ENCODE measurements around the gene KCNQ2.

Gene KCNQ2

DNA sequence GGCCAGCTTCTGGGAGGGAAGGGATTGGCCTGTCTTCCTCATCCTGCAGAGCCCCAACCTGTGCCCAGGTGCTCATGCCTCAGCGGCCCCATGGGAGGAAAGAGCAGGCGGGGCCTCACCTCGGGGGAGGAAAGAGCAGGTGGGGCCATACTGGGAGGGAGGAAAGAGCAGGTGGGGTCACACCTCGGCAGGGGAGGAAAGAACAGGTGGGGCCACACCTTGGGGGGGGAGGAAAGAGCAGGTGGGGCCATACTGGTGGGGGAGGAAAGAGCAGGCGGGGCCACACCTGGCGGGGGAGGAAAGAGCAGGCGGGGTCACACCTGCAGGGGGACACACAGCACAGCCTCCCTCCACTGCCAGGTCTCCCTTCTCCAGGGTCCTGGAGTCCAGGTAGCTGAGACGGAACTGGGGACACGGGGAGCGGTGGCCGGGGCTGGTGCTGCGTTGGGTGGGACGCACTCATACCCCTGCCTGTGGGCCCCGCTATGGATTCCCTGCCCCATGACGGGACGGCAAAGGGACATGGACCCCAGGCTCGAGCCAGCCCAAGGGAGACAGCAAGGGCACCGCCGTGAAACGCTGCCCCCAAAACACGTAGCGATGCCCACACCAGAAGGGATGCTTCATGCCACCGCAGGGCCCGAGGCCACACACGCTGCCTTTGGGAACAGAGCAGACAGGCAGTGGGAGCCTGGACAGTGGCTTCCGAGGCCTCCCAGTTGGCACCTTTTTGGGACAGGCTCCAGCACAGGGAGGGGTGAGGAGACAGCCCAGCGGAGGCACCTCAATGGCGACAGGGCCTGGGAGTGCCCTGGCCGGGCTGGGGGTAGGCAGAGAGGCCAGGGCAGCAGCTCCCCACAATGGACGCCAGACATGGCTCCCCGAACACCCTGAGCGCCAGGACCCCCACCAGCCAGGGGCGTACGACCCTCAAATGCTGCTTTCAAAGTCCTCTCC lies 68.0 kb downstream of the KCNQ2 start:
- no peak for DNase-seq (ENCODE audit: low read depth in 1 of 2, low spot score in 1 of 2)

DNA sequence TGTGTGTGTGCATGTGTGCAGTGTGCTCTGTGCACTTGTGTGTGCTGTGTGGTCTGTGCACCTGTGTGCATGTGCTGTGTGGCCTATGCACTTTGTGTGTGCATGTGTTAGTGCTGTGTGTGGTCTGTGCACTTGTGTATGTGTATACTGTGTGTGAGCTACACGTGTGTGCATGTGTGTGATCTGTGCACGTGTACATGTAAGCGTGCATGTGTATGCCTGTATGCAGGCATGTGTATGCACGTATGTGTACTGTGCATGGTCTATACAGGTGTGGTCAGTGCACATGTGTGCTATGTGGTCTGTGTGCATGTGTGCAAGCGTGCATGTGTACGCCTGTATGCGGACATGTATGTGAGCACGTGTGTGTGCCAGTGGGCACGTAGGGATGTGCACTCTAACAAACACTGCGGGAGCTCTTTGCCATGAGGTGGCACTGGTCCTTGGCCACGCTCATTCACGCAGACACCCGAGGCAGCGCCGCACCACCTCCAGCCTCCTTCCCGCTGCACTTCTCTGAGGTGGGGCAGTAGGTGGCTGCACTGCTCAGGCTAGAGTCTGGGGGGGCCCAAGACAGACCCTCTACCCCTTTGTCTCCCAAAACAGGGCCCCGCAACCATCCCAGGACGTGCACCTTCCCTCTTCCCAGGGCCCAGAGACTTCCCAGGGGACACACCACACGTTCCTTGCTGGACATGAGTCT lies 68.9 kb downstream of the KCNQ2 start:
- DNase-seq (ENCODE audit: low read depth in 1 of 2, low spot score in 1 of 2), result no peak

DNA sequence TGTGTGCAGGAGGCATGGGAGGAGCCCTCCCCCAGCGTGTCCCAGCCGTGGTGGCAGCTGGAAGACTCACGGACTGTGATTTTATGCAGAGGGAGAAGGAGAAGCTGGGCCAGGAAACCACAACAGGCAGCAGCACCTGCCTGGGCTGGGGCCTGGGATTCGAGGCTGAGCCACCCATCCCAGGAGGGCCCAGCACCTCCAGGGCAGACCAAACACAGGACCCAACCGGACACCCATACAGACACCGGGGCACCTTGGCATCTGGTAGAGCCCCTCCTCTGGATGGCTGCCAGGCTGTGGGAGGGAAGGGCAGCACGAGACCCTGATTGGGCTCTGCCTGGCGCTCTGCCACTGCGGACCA lies 69.6 kb downstream of the KCNQ2 start:
- no peak for DNase-seq (ENCODE audit: low read depth in 1 of 2, low spot score in 1 of 2)

GRCh38 chr20:63402181-63402859 lies 70.1 kb downstream of the KCNQ2 start:
- DNase-seq (ENCODE audit: low read depth in 1 of 2, low spot score in 1 of 2), result no peak

- DNase-seq (ENCODE audit: low read depth in 1 of 2, low spot score in 1 of 2), result no peak
These were observed 70.9 kb downstream of the KCNQ2 start for GRCh38 chr20:63401384-63402110.

DNA sequence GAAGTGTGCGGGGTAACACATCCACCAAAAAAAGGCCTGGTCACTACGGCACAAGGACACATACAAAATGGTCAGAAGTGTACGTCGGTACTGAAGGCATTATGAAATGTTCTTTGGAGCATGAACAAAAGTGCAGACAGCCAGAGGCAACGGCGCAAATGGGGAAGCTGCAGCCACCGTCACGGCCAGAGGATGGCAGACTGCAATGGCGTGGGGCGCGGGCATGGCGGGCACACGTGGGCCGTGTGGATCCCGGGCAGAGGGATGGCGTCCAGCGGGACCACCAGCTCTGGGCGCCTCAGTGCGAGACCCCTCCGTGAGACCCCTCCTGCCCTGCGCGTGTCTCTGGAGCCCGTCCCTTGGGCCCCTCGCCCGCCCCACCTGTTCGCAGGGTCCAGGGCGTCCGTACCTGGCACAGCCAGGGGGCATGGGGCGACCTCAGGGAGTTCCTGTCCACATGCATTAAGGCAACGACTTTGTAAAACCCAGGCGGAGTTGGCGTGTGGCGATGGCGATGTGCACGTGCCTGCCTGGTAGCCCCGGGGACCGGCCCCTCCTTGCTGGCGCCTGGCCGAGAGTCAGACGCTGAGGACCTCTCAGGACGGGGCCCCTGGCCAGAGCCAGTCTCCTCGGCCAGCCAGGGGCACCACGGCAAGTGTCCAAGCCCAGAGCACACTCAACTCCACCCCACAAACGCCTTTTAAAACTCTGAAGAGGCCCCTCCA lies 71.8 kb downstream of the KCNQ2 start:
- DNase-seq (ENCODE audit: low read depth in 1 of 2, low spot score in 1 of 2), result no peak

DNA sequence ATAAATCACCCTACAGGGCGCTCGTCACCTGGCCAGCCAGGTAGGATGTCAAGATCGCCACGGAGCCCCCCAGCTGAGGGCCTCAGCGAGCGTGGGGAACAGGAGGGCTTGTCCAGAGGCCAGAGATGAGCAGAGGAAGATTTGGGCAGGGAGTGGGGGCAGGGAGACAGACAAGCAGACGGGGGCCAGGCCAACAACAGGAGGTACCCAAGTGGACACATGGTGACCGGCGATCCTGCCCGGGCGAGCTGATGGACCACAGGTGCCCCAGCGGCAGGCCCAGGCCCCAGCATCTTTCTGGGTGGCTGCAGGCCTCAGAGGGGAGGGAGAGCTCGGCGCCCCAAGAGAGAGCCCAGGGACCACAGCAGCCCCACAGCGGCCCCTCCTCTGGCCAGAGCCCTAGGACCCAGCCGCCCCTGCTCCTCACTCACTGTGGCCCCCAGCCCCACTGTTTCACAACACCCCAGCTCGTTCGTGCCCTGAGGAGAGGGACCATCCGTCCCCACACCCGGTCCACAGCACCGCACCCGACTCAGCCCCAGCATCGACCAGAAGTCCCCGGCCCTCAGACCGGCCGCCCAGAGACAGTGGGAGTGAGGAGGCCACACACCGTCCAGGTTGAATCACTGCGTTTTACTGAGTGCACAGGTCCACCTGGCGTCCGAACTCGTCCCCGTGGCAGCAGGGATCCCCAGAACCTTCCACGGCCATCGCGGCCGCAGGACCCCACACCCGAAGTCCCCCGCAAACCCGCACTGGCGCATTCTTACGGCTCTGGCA lies 72.7 kb downstream of the KCNQ2 start:
- no peak for DNase-seq (ENCODE audit: low read depth in 1 of 2, low spot score in 1 of 2)

DNA sequence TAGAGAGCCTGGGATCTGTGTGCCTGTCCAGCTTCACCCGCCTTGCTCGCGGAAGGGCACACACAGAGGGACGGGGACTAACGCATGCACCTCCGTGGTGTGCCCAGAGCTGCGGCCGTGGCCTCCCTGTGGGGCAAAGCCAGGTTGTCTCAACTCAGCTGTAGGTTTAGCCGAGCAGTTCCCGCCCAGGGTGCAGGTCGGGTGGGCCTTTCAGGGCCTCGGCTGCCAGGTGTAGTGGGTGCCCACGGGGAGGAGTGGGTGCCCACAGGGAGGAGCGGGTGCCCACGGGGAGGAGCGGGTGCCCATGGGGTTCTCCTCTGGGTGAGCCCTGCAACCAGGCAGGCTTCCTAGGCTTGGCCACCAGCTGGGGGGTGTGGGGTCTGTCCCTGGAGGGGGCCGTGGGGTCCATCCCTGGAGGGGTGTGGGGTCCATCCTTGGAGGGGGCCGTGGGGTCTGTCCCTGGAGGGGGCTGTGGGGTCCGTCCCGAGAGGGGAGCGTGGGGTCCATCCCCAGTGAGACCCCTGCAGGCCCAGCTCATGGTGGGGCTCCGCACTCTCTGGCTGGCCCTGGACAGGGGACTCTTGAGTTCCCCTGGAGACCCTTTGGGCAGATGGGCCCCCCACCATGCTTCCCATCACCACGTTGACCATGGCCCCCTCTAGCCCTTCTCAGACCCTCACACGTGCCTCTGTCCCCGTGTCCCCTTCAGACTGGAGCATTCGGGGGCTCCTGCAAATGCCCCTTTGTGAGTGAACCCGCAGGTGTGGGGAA lies 73.5 kb downstream of the KCNQ2 start:
- no peak for DNase-seq (ENCODE audit: low read depth in 1 of 2, low spot score in 1 of 2)

- no peak for DNase-seq (ENCODE audit: low read depth in 1 of 2, low spot score in 1 of 2)
These were observed 74.5 kb downstream of the KCNQ2 start for GRCh38 chr20:63397946-63398450.

DNA sequence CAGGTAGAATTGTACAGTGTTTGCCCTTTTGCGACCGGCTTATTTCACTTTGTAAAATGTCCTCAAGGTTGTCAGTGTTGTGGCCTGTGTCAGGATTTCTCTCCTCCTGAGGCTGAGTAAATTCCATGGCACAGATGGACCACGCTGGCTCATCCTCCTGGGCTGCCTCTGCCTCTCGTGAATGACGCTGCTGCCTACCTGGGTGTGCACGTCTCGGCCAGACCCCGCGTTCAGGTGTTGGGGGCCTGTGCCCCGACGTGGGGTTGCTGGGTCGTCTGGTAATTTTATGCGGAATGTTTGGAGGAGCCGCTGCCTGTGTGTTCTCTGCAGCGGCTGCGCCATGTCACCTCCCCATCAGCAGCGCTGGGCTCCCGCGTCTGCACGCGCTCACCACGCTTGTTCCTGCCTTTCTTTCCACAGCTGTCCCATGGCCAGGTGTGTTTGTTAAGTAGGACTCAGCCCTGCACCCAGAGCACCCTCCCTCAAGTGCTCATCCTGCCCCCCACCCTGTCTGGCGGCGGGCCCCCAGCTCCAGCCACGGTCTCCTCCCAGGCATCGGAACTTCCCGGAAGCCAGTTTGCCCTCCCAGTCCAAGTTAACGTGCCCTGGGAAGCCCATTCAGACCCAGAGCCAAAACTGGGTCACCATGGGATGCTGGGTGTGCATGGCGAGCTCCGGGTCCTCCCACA lies 75.2 kb downstream of the KCNQ2 start:
- no peak for DNase-seq (ENCODE audit: low read depth in 1 of 2, low spot score in 1 of 2)

DNA sequence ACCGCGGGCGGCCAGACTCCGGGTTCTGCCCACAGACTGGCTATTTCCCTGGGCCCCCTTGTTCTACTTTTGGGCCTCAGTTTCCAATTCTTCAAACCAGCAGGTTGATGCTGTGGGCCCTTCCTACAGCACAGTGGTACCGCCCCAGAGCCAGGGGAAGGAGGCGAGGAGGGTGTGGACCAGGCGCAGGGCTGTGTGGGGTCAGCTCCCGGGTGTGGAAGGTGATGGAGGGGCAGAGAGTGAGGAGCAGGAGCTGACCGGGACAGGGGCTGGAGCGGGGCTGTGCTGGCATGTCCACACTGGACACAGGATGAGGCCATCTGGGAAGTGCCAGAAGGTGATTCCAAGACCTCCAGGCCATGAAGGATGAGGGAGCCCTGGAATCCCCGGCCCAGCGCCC lies 76.2 kb downstream of the KCNQ2 start:
- no peak for DNase-seq (ENCODE audit: low read depth in 1 of 2, low spot score in 1 of 2)

DNA sequence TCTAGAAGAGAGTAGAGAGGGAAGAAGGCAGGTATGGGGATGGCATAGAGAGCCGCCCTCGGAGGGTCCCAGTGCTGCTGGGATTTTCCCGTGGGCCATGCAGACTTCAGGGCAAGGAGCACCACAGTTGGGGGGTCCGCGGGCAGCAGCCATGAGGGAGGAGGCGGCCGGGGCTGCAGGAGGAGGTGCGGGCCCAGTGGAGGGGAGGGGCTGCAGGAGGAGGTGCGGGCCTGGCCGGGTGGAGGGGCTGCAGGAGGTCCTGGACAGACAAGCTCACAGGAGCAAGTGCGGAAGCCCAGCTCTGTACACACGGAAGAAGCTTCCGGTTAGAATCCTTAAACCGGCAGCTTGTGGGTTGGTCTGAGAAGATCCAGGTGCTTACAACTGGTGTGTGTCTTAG lies 76.7 kb downstream of the KCNQ2 start:
- DNase-seq (ENCODE audit: low read depth in 1 of 2, low spot score in 1 of 2), result no peak

- no peak for DNase-seq (ENCODE audit: low read depth in 1 of 2, low spot score in 1 of 2)
These were observed 77.5 kb downstream of the KCNQ2 start for GRCh38 chr20:63394920-63395455.

GRCh38 chr20:63394069-63394919 lies 78.2 kb downstream of the KCNQ2 start:
- no peak for DNase-seq (ENCODE audit: low read depth in 1 of 2, low spot score in 1 of 2)

GRCh38 chr20:63393566-63393965 lies 78.9 kb downstream of the KCNQ2 start:
- no peak for DNase-seq (ENCODE audit: low read depth in 1 of 2, low spot score in 1 of 2)

- DNase-seq (ENCODE audit: low read depth in 1 of 2, low spot score in 1 of 2), result no peak
These were observed 79.7 kb downstream of the KCNQ2 start for GRCh38 chr20:63392465-63393365.
